HG03045 (cell line): ENCODE results near the gene OR51L1.
"Not testable (repeated sequence)": the region's sequence is repeated elsewhere in the genome, so short reads cannot be mapped to it uniquely, and the experiment has no call there.

Experiments used
- ATAC-seq: cut with Tn5 transposase; IDR thresholded peaks from one replicate; pipeline ENCODE4 v1.9.1; 2021; ENCODE audit warnings: mild to moderate bottlenecking, moderate library complexity; ENCODE audit not compliant: unreplicated experiment

OR51L1 gene

GRCh38 chr11:4994551-4994950 is at the start of gene OR51L1:
TSS of gene OR51L1 (plus strand) at chr11:4994851. CDS start at chr11:4998983, 4,132 bp downstream.
- ATAC-seq = no peak

- no peak for ATAC-seq
These were observed 47.1 kb upstream of the OR51L1 start, which contains the start of gene OR51A4 for GRCh38 chr11:4947505-4947904. TSS of gene OR51A4 (minus strand) at chr11:4947605. CDS start at chr11:4947100, 505 bp downstream.

GRCh38 chr11:4955613-4956012 is 39.0 kb upstream of the OR51L1 start, which contains the start of gene OR51A2:
TSS of gene OR51A2 (minus strand) at chr11:4955713. CDS start at chr11:4955713, 0 bp downstream.
- ATAC-seq = not testable (repeated sequence)

- ATAC-seq = no peak
These were observed 37.3 kb upstream of the OR51L1 start for GRCh38 chr11:4957396-4957795.

- no peak for ATAC-seq
These were observed 33.8 kb upstream of the OR51L1 start for GRCh38 chr11:4960877-4961276.

- ATAC-seq = no peak
These were observed 31.8 kb upstream of the OR51L1 start for GRCh38 chr11:4962816-4963215.

GRCh38 chr11:4975436-4975835 is 19.2 kb upstream of the OR51L1 start:
- no peak for ATAC-seq

GRCh38 chr11:4979036-4979435 is 15.6 kb upstream of the OR51L1 start:
- no peak for ATAC-seq

- no peak for ATAC-seq
These were observed 12.0 kb upstream of the OR51L1 start for GRCh38 chr11:4982678-4983077.

GRCh38 chr11:4983841-4984240 is 10.8 kb upstream of the OR51L1 start:
- ATAC-seq = no peak

GRCh38 chr11:4991060-4991459 is 3.6 kb upstream of the OR51L1 start:
- no peak for ATAC-seq

- no peak for ATAC-seq
These were observed 10.0 kb downstream of the OR51L1 start for GRCh38 chr11:5004424-5005274.

GRCh38 chr11:5007561-5007960 is 12.9 kb downstream of the OR51L1 start:
- ATAC-seq = no peak

- no peak for ATAC-seq
These were observed 16.6 kb downstream of the OR51L1 start for GRCh38 chr11:5011254-5011653.

- ATAC-seq = no peak
These were observed 18.4 kb downstream of the OR51L1 start for GRCh38 chr11:5013012-5013411.

GRCh38 chr11:5021996-5022395 is 27.3 kb downstream of the OR51L1 start:
- ATAC-seq = no peak

GRCh38 chr11:5036669-5037068 is 42.0 kb downstream of the OR51L1 start:
- ATAC-seq = no peak

GRCh38 chr11:5037926-5038325 is 43.3 kb downstream of the OR51L1 start:
- ATAC-seq = no peak

GRCh38 chr11:5038341-5038740 is 43.7 kb downstream of the OR51L1 start:
- ATAC-seq = no peak

GRCh38 chr11:5040876-5041275 is 46.2 kb downstream of the OR51L1 start:
- no peak for ATAC-seq

GRCh38 chr11:5042091-5042490 is 47.4 kb downstream of the OR51L1 start:
- no peak for ATAC-seq

GRCh38 chr11:5043380-5043779 is 48.7 kb downstream of the OR51L1 start:
- ATAC-seq = no peak

- no peak for ATAC-seq
These were observed 51.6 kb downstream of the OR51L1 start, which contains the start of gene OR52J3 for GRCh38 chr11:5046226-5046625. TSS of gene OR52J3 (plus strand) at chr11:5046526. CDS start at chr11:5046526, 0 bp downstream.
